Natural killer cell (primary cell): ENCODE data around the gene LRRTM2. TPM values are rescaled to one million over a fixed set of nuclear protein-coding genes. Genes with fewer than 3 reads are reported as not detected.
"Not testable (repeated sequence)": the region's sequence is repeated elsewhere in the genome, so short reads cannot be mapped to it uniquely, and the experiment has no call there.

Source experiments
- ATAC-seq, 3 donors: fragments of 150-1000 bp in 2 of 3; fragments of 200-7000 bp in 1 of 3; cut with Tn5 transposase; 1 replicate in 1 of 3; 2 replicates in 2 of 3; pipeline ENCODE4 v1.10.0; 2021; ENCODE audit warnings: mild to moderate bottlenecking in 2 of 3, moderate library complexity in 2 of 3
- DNase-seq, 2 donors: peaks; one replicate each; pipeline versions ENCODE4 v3.0.0 to v3.0.0-alpha.2; 2013 to 2021; ENCODE audit warnings: mixed read lengths in 1 of 2
- H3K27ac ChIP-seq: one replicate; pipeline ENCODE4 v1.5.1; 2013; ENCODE audit warnings: mild to moderate bottlenecking, low read length
- H3K27me3 ChIP-seq: one replicate; pipeline ENCODE4 v1.6.1; 2013; ENCODE audit warnings: low read length; ENCODE audit not compliant: control insufficient read depth, insufficient read depth
- H3K36me3 ChIP-seq: one replicate; pipeline ENCODE4 v1.6.1; 2013; ENCODE audit warnings: low read length; ENCODE audit not compliant: control insufficient read depth, insufficient read depth
- H3K4me1 ChIP-seq: one replicate; pipeline ENCODE4 v1.6.1; 2013; ENCODE audit warnings: low read length; ENCODE audit not compliant: control insufficient read depth, insufficient read depth
- H3K4me3 ChIP-seq: one replicate; pipeline ENCODE4 v1.5.1; 2013; ENCODE audit warnings: low read length
- H3K9me3 ChIP-seq: one replicate; pipeline ENCODE4 v1.6.1; 2013; ENCODE audit warnings: low read length; ENCODE audit not compliant: control insufficient read depth, insufficient read depth
- H3K27ac Mint-ChIP-seq, 2 donors: one replicate each; pipeline ENCODE4 v1.8.0; 2022; ENCODE audit warnings: mild to moderate bottlenecking in 2 of 2, mixed read lengths in 2 of 2, moderate library complexity in 1 of 2
- H3K27me3 Mint-ChIP-seq, 2 donors: one replicate each; pipeline ENCODE4 v1.8.0; 2022; ENCODE audit warnings: low read depth in 2 of 2, mixed read lengths in 2 of 2
- H3K36me3 Mint-ChIP-seq: one replicate; pipeline ENCODE4 v1.8.0; 2022; ENCODE audit warnings: mixed read lengths
- H3K4me1 Mint-ChIP-seq, 2 donors: one replicate each; pipeline ENCODE4 v1.8.0; 2022; ENCODE audit warnings: mixed read lengths in 2 of 2
- H3K4me3 Mint-ChIP-seq: one replicate; pipeline ENCODE4 v1.8.0; 2022; ENCODE audit warnings: mild to moderate bottlenecking, moderate library complexity, mixed read lengths
- H3K9me3 Mint-ChIP-seq, 2 donors: one replicate each; pipeline ENCODE4 v1.8.0; 2022; ENCODE audit warnings: mixed read lengths in 2 of 2
- WGBS: methylation state at CpG from one replicate; pipeline ENCODE4 v1.1.7; 2013; ENCODE audit warnings: missing lambda C conversion rate; ENCODE audit not compliant: insufficient coverage; 5-methylcytosine and 5-hydroxymethylcytosine counted together
- intact Hi-C: fragments of 100-400 bp; cut with micrococcal nuclease; formaldehyde crosslinking; loops from one replicate; pipeline ENCODE4 v1.14.2; 2022
- total RNA-seq, 4 donors: library from RNA; stranded (reverse); fragments of 120-200 nt in 1 of 4; gene quantifications; one replicate each; pipeline versions ENCODE4 v1.2.3 to v1.2.4, GENCODE V29; 2013 to 2022
- TF ChIP-seq, protein P1 (sequence below): fragments of 200-600 bp; IDR thresholded peaks from one replicate; pipeline ENCODE4 v1.8.0; 2022; ENCODE audit warnings: antibody characterized with exemption

Gene LRRTM2
- total RNA-seq, 3 donors from 2014 or later (not counting 1 experiment from before 2014, with no cell fraction given), result 0.07 to 0.43 (median 0.35) TPM

DNA sequence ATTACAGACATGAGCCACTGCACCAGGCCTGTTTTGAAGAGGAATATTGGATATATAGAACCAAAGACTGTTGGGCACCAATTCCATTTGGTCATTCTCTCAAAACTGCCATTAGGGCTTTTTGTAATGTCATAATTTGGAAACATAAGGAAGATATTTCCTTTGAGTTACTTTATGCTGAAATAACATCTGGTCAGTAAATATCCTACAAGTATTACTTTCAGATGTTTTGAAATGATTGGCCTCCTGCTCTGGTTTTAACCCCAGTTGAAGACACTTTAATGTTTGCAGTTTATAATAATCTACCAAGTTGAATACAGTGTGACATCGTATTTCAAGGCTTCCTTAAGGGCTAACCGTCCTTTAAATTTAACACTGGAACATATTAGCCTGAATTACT, 33.6 kb downstream of the LRRTM2 start:
- no peak overlapping the region for H3K4me3 Mint-ChIP-seq
- H3K27ac ChIP-seq, result no peak overlapping the region
- no peaks in the 10 kb centered on the region for H3K4me1 Mint-ChIP-seq
- ATAC-seq, result no peak
- H3K36me3 Mint-ChIP-seq, result no peaks in the 10 kb centered on the region
- no peak for DNase-seq
- intact Hi-C loops, result no loop called here
- no peak overlapping the region for H3K4me3 ChIP-seq
- H3K27ac Mint-ChIP-seq, result no peak overlapping the region
- no peaks in the 10 kb centered on the region for H3K27me3 Mint-ChIP-seq
- no peaks in the 10 kb centered on the region for H3K9me3 ChIP-seq
- TF ChIP-seq, protein P1, sequence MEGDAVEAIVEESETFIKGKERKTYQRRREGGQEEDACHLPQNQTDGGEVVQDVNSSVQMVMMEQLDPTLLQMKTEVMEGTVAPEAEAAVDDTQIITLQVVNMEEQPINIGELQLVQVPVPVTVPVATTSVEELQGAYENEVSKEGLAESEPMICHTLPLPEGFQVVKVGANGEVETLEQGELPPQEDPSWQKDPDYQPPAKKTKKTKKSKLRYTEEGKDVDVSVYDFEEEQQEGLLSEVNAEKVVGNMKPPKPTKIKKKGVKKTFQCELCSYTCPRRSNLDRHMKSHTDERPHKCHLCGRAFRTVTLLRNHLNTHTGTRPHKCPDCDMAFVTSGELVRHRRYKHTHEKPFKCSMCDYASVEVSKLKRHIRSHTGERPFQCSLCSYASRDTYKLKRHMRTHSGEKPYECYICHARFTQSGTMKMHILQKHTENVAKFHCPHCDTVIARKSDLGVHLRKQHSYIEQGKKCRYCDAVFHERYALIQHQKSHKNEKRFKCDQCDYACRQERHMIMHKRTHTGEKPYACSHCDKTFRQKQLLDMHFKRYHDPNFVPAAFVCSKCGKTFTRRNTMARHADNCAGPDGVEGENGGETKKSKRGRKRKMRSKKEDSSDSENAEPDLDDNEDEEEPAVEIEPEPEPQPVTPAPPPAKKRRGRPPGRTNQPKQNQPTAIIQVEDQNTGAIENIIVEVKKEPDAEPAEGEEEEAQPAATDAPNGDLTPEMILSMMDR, result no peak
- H3K27me3 ChIP-seq, result no peaks in the 10 kb centered on the region
- no peaks in the 10 kb centered on the region for H3K4me1 ChIP-seq
- 100% methylated on average over 1 of the region's 2 CpGs for WGBS
- H3K9me3 Mint-ChIP-seq, result no peaks in the 10 kb centered on the region
- H3K36me3 ChIP-seq, result no peaks in the 10 kb centered on the region

DNA sequence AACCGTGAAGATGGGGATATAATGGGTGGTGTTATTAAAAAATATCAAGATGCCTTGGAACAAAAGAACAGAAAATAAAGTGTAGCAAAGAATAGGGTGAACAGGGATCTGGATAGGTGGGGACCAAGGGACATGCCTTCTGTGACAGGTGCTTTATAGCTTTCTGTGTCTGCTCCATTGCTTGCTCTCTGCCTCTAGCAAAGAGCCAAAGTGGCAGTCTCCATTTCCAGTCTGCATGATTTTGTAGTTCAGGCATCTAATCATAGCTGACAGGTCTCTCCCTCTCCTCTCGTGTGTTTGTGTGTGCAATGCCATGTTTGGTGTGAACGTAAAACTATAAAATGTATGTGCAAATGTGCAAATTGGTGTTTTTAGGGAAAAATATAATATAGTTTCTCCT, 35.0 kb downstream of the LRRTM2 start:
- whole genome bisulfite sequencing, result 98% methylated on average over 3 of the region's 3 CpGs
- no peaks in the 10 kb centered on the region for H3K36me3 ChIP-seq
- no peaks in the 10 kb centered on the region for H3K4me1 ChIP-seq
- ATAC-seq (no peak), DNase-seq (no peak)
- no peaks in the 10 kb centered on the region for H3K27me3 ChIP-seq
- TF ChIP-seq, protein P1, result no peak
- H3K27ac ChIP-seq, result no peak overlapping the region
- no peaks in the 10 kb centered on the region for H3K9me3 Mint-ChIP-seq
- no peak overlapping the region for H3K4me3 Mint-ChIP-seq
- intact Hi-C loops, result no loop called here
- no peaks in the 10 kb centered on the region for H3K9me3 ChIP-seq
- no peaks in the 10 kb centered on the region for H3K27me3 Mint-ChIP-seq
- no peak overlapping the region for H3K27ac Mint-ChIP-seq
- no peak overlapping the region for H3K4me3 ChIP-seq
- H3K36me3 Mint-ChIP-seq, result no peaks in the 10 kb centered on the region
- H3K4me1 Mint-ChIP-seq, result peaks cover 0 to 1% of the 10 kb centered on the region in 2 donors

DNA sequence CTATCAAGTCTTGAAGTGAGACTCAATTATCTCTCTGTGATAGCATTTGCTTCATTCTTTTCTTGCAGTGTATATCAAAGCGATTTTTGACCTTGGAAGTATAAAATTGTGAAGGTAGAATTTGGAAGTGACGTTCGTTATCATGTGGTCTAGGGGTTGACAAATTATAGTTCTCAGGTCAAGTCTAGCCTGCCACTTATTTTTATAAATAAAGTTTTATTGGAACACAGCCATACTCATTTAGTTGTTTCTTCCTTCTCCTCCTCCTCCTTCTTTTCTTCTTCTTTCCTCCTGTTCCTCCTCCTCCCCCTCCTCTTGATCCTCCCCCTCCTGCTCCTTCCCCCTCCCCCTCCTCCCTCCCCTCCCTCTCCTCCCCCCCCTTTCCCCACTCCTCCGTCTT, 38.0 kb downstream of the LRRTM2 start:
- no peak overlapping the region for H3K27ac ChIP-seq
- no peaks in the 10 kb centered on the region for H3K36me3 ChIP-seq
- Mint-ChIP-seq H3K4me1 (peaks cover 0 to 12% of the 10 kb centered on the region in 2 donors), H3K9me3 (no peaks in the 10 kb centered on the region), H3K4me3 (no peak overlapping the region), H3K27me3 (no peaks in the 10 kb centered on the region), H3K36me3 (no peaks in the 10 kb centered on the region), H3K27ac (no peak overlapping the region)
- TF ChIP-seq, protein P1, result no peak
- H3K4me1 ChIP-seq, result no peaks in the 10 kb centered on the region
- no peak for DNase-seq
- WGBS, result 90% methylated on average over 2 of the region's 4 CpGs
- H3K27me3 ChIP-seq, result no peaks in the 10 kb centered on the region
- H3K9me3 ChIP-seq, result no peaks in the 10 kb centered on the region
- intact Hi-C loops, result no loop called here
- ATAC-seq, result no peak
- H3K4me3 ChIP-seq, result no peak overlapping the region

DNA sequence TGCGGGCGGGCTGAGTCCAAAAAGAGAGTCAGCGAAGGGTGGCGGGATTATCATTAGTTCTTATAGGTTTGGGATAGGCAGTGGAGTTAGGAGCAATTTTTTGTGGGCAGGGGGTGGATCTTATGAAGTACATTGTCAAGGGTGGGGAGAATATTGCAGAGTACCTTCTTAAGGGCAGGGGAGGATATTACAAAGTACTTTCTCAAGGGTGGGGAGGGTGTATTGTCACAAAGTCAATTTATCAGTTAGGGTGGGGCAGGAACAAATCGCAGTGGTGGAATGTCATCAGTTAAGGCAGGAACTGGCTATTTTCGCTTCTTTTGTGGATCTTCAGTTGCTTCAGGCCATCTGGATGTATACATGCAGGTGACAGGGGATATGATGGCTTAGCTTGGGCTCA, 40.3 kb downstream of the LRRTM2 start:
- intact Hi-C loops, H3K27ac Mint-ChIP-seq, DNase-seq, H3K9me3 ChIP-seq, H3K4me1 ChIP-seq, H3K4me3 Mint-ChIP-seq, ATAC-seq, H3K27me3 ChIP-seq, H3K36me3 ChIP-seq, H3K27me3 Mint-ChIP-seq, H3K27ac ChIP-seq, H3K36me3 Mint-ChIP-seq, H3K4me3 ChIP-seq, H3K9me3 Mint-ChIP-seq: not testable (repeated sequence)
- WGBS, result 94% methylated on average over 6 of the region's 6 CpGs
- H3K4me1 Mint-ChIP-seq, result peaks cover 0 to 18% of the 10 kb centered on the region in 2 donors
